Prostate gland (tissue), 2 donors: ENCODE results near the gene SHFL. TPM values are rescaled to one million over a fixed set of nuclear protein-coding genes. Genes with fewer than 3 reads are reported as not detected.

Experiments
- DNase-seq: peaks from one replicate; pipeline ENCODE4 v3.0.0-alpha.2; 2019; ENCODE audit warnings: low spot score
- H3K27ac ChIP-seq, 2 donors: fragments of 200-600 bp; sonication (generic); 2 replicates each; pipeline ENCODE4 v1.5.1; 2017 to 2019
- H3K27me3 ChIP-seq: fragments of 200-600 bp; sonication (generic); replicated peaks from 2 replicates; pipeline ENCODE4 v1.5.1; 2019; ENCODE audit not compliant: insufficient read depth
- H3K36me3 ChIP-seq, 2 donors: fragments of 200-600 bp; sonication (generic); 1 replicate in 1 of 2; 2 replicates in 1 of 2; pipeline versions ENCODE4 v1.5.1 to v1.8.1; 2017 to 2019
- H3K4me1 ChIP-seq: fragments of 200-600 bp; sonication (generic); replicated peaks from 2 replicates; pipeline ENCODE4 v1.5.1; 2019
- H3K4me3 ChIP-seq, 2 donors: fragments of 200-600 bp; sonication (generic); 2 replicates each; pipeline ENCODE4 v1.5.1; 2017 to 2019
- H3K9me3 ChIP-seq: fragments of 200-600 bp; sonication (generic); 2 replicates; pipeline ENCODE4 v1.5.1; 2017
- CTCF ChIP-seq, 4 experiments: fragments of 200-600 bp in 2 of 4; fragments of 450-650 bp in 2 of 4; sonication (generic) in 2 of 4; IDR thresholded peaks; 1 replicate in 3 of 4; 2 replicates in 1 of 4; pipeline ENCODE4 v1.5.1; 2016 to 2019; ENCODE audit warnings: antibody characterized with exemption in 4 of 4, mild to moderate bottlenecking in 2 of 4, moderate library complexity in 2 of 4
- POLR2A ChIP-seq: fragments of 450-650 bp; IDR thresholded peaks from one replicate; pipeline ENCODE4 v1.6.1; 2016; ENCODE audit warnings: antibody characterized with exemption, mild to moderate bottlenecking
- POLR2AphosphoS5 ChIP-seq: sonication (generic); formaldehyde crosslinking; IDR thresholded peaks from one replicate; pipeline ENCODE4 v1.6.1; 2017; ENCODE audit warnings: antibody characterized with exemption
- WGBS: methylation state at CpG from one replicate; pipeline ENCODE4 v1.1.5; 2018; 5-methylcytosine and 5-hydroxymethylcytosine counted together
- intact Hi-C: fragments of 100-400 bp; cut with DNase I; formaldehyde crosslinking; loops from one replicate; pipeline ENCODE4 v1.14.2; 2022
- total RNA-seq, 2 donors: library from RNA; depleted of rRNA; stranded (reverse); fragments of >200 nt; gene quantifications; one replicate each; pipeline ENCODE4 v1.1.0, GENCODE V29; 2016

The SHFL gene
- total RNA-seq, 2 donors from 2014 or later: 23.5 to 36.0 TPM

DNA sequence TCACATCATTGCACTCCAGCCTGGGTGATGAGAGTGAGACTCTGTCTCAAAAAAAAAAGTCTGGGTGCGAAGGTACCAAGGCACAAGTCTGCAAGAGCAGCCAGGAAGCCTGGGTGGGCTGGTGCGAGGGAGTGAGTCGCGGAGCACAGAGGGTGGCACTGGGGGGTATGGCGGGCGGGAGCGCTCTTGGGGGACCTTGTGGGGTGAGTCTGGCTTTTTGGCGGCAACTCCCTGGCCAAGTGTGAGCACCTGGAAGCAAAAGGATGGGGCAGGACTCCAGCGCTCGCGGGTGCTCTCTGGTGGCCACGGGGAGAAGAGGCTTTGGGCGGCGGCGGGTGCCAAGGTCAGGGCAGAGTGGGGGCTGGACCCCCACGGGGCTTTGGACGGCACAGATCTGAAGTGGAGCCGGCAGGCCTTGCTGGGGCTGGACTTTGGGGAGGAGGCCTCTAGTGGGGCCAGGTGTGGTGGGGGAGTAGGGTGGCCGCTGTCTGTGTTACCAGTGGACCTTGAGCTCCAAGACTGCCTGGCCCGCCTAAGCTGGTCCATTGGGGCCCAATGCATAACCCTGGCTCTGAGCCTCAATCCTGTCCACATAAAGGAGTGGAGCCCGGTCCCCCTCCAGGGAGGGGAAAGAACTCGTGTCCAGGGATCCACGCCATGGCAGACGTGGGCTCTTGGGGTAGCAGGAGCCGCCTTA lies 26.9 kb downstream of the SHFL start:
- H3K27ac ChIP-seq: no peak overlapping the region
- 33% methylated on average over 25 of the region's 25 CpGs for WGBS
- H3K4me3 ChIP-seq: no peak overlapping the region
- no peaks in the 10 kb centered on the region for H3K9me3 ChIP-seq
- H3K4me1 ChIP-seq: no peaks in the 10 kb centered on the region
- peaks cover 25 to 47% of the 10 kb centered on the region in 2 donors for H3K36me3 ChIP-seq
- no peaks in the 10 kb centered on the region for H3K27me3 ChIP-seq
- TF ChIP-seq CTCF (IDR thresholded peaks at IDR 0.05) (peak in 3 of 4 experiments; percentile 23 to 51 (median 34)), POLR2A (no peak)
- intact Hi-C loops: no loop called here
- DNase-seq: no peak

- no peak for DNase-seq
- Histone ChIP-seq H3K36me3 (peaks cover 25 to 43% of the 10 kb centered on the region in 2 donors), H3K27ac (no peak overlapping the region)
Measured at GRCh38 chr19:10113592-10113963, 27.5 kb downstream of the SHFL start.

DNA sequence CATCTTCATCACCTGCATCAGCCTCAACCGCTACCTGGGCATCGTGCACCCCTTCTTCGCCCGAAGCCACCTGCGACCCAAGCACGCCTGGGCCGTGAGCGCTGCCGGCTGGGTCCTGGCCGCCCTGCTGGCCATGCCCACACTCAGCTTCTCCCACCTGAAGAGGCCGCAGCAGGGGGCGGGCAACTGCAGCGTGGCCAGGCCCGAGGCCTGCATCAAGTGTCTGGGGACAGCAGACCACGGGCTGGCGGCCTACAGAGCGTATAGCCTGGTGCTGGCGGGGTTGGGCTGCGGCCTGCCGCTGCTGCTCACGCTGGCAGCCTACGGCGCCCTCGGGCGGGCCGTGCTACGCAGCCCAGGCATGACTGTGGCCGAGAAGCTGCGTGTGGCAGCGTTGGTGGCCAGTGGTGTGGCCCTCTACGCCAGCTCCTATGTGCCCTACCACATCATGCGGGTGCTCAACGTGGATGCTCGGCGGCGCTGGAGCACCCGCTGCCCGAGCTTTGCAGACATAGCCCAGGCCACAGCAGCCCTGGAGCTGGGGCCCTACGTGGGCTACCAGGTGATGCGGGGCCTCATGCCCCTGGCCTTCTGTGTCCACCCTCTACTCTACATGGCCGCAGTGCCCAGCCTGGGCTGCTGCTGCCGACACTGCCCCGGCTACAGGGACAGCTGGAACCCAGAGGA lies 28.0 kb downstream of the SHFL start:
- intact Hi-C loops: no loop called here
- Histone ChIP-seq H3K4me1 (peaks cover 4% of the 10 kb centered on the region), H3K36me3 (peaks cover 25 to 43% of the 10 kb centered on the region in 2 donors)

More at GRCh38 chr19:10113592-10113963, 27.5 kb downstream of the SHFL start:
- no peaks in the 10 kb centered on the region for H3K27me3 ChIP-seq
- intact Hi-C loops: no loop called here
- H3K9me3 ChIP-seq: no peaks in the 10 kb centered on the region
- TF ChIP-seq CTCF (IDR thresholded peaks at IDR 0.05) (no peak), POLR2AphosphoS5 (no peak), POLR2A (no peak)
- 75% methylated on average over 19 of the region's 19 CpGs for WGBS
- H3K4me1 ChIP-seq: no peaks in the 10 kb centered on the region
- no peak overlapping the region for H3K4me3 ChIP-seq

DNA sequence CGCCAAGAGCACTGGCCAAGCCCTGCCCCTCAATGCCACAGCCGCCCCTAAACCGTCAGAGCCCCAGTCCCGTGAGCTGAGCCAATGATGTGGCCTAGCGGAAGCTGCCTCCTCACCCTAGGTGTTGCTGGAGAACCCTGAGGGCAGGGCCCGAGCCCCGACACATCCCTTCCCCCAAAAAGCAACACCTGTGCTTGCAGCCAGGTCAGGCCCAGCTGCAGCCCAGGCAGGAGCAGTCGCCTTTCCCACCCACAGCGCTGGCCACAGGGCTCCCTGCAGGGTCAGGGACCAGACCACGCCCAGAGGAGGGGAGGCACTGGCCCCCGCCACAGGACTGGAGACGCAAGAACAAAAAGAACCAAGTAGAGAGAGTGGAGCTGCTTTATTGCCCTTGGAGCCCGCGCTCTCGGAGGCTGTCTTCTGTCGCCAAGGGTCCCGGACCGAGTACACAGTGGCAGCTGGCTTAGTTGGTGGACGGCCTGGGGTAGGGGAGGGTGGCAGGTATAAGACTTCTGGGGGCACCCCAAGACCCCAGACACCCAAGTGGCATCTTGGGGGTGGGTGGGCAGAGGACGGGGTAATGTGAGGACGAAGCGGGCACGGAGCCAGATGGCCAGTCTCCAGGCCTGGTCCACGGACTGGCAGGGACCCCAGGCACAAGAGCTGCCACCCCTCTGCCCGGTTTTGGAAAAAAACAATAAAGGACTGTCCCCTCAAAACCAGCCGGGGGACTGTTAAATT lies 28.7 kb downstream of the SHFL start:
- Histone ChIP-seq H3K4me1 (peaks cover 7% of the 10 kb centered on the region), H3K27me3 (no peaks in the 10 kb centered on the region), H3K4me3 (no peak overlapping the region), H3K9me3 (no peaks in the 10 kb centered on the region), H3K27ac (no peak overlapping the region), H3K36me3 (peaks cover 20 to 39% of the 10 kb centered on the region in 2 donors)
- TF ChIP-seq POLR2A (no peak), POLR2AphosphoS5 (no peak), CTCF (IDR thresholded peaks at IDR 0.05) (no peak)
- intact Hi-C loops: no loop called here
- WGBS: 73% methylated on average over 26 of the region's 26 CpGs
- no peak for DNase-seq

More for the DNA sequence above, 28.0 kb downstream of the SHFL start:
- 88% methylated on average over 22 of the region's 43 CpGs for WGBS
- DNase-seq: no peak
- Histone ChIP-seq H3K27ac (no peak overlapping the region), H3K9me3 (no peaks in the 10 kb centered on the region), H3K4me3 (no peak overlapping the region), H3K27me3 (no peaks in the 10 kb centered on the region)
- TF ChIP-seq POLR2A: no peak
- TF ChIP-seq POLR2AphosphoS5: no peak
- no peak for TF ChIP-seq CTCF (IDR thresholded peaks at IDR 0.05)
